Measurements from ENCODE around the gene FAM83C.

Gene FAM83C

DNA sequence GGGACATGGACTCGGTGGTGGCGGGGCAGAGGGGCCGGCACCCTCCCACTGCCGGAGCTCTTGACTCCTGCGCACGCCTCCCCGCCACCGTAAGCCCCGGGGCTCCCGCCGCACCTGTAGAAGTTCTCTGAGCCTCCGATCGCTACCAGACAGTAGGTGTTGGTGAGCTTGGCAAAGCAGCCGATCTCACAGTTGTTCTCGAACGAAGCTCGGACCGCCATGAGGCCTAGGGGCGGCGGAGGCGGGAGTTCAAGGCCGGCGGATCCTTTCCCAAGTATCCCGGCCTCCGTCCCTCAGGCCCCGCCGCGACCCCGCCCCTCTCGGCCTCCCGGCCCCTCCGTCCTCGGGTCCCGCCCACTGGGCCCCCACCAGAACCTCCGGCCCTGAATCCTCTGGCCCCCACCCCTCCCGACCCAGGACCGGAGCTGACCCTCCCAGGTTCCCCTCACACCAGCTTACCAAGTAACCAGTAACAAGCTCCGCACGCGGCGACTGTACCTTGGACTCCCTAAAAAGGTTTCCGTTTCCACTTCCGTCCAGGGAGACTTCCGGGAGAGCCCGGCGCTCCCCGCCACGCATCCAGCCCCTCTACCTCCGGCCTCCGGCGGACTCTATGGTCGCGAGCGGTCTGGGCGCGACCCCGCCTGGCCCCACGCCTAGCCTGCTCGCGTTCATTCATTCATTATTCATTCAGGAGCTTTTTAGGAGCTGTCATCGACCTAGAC lies 7.8 kb downstream of the FAM83C start, which contains the start of gene EIF6:
Gene EIF6, minus strand, starts transcription at position 506 of the 725 bp plus-strand sequence. Its CDS starts 285 bp downstream, at position 221.
- peak; percentile 59 for DNase-seq (ENCODE audit: low read depth, low spot score)

DNA sequence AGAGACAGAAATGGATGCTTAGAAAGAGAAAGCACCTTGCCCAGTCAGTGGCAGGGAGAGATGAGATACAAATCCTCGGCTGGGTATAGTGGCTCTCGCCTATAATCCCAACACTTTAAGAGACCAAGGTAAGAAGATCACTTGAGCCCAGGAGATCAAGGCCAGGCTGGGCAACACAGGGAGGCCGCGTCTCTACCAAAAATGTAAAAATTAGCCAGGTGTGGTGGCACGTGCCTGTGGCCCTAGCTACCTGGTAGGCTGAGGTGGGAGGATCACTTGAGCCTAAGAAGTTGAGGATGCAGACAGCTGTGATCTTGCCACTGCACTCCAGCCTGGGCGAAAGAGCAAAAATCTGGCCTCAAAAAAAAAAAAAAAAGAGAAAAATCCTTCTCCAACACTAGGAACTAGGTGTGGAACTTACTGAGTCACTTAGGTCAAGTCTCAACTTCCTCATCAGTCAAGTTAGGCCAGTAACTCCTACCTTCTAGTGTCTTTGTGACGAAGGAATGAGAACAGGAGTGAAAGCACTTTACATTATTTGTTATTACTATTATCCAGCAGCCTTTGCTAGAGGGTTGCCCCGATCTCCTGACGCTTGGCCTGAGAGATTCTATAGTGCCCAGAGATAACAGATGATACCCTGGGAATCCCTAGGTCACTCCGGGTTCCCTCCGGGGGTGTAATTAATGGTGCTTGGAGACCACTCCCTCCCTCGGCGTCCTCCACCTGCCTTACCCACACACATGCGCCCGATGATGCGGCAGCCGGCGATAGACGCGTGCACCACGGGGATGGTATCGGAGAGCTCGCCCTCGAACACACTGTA lies 8.6 kb downstream of the FAM83C start:
- DNase-seq (ENCODE audit: low read depth, low spot score), result no peak

DNA sequence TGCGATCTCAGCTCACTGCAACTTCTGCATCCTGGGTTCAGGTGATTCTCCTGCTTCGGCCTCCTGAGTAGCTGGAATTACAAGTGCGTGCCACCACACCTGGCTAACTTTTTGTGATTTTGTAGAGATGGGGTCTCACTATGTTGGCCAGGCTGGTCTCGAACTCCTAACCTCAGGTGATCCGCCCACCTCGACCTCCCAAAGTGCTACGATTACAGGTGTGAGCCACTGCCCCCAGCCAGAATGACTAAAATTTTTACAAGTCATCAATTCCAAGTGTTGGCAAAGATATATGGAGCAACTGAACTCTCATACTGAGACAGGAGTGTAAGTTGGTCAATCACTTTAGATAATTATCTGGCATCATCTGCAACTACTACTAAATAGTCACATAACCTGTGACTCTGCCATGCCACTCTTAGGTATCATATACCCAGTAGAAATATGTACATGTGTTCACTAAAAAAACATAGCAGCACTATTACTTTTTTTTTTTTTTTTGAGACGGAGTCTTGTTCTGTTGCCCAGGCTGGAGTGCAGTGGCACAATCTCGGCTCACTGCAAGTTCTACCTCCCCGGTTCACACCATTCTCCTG lies 10.6 kb downstream of the FAM83C start:
- DNase-seq (ENCODE audit: low read depth, low spot score), result no peak

DNA sequence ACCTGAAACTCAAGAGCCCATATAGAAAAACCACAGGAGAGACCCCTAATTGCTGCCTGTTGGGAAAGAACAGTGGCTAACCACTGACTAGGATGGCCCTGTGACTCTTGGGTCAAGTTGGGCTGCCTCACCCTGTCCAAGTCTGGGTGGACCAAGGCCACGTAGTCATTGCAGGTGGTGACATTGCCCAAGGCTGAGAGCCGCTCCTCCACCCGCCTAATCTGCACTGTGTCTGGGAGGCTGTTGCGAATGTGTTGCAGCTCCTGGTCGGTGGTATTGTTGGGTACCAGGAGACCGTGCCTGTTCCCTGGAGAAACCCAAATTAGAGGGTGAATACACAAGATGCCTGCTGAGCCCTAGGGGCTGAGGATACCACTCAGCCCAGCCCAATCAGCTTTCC lies 11.7 kb downstream of the FAM83C start:
- DNase-seq (ENCODE audit: low read depth, low spot score), result no peak

DNA sequence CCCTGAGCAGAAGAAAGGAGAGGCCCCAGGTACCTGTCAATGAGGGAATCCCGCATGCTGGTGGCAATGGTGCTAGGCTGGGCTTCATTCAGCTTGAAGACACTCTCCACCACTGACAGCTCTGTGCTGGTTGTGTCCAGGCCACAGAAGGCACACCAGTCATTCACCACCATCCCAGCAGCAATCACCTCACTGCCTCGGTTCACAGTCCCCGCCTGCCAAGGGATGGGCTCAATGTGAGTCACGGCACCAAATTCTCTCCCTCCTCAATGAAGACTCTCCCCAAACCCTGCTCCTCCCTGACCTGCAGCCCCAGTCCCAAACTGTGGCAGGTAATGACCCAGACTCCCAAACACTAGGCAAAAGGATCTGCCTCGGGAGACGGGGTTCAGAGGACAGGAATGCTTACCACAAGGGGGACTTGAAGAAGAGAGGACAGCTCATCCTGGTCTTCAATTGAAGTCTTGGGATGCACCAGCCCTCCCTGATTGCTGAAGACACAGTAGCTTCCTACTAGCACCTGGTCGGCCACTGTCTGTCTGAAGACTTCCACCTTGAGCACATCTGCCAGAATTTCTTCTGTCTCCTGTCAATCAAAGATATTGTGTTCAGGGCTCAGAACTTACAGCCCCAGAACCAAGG lies 12.6 kb downstream of the FAM83C start:
- DNase-seq (ENCODE audit: low read depth, low spot score), result no peak

DNA sequence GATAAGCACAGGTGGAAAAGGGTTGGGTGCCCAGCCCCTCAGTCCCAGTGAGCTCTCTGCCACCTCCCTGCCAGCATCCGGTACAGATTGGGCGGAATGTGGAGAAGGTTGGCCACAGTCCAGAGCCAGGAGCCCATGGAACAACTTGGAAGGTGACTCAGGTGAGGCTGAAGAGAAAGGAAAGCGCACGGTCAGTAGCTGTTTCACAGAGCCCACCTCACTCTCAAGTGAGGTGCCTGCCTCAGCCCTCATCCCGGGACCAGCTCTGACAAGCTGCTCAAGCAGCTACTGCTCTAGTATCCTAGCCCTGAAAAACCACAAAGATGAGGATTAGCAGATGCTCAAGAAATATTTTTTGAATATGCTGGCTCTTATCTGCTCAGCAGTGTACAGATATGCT lies 13.2 kb downstream of the FAM83C start:
- no peak for DNase-seq (ENCODE audit: low read depth, low spot score)

DNA sequence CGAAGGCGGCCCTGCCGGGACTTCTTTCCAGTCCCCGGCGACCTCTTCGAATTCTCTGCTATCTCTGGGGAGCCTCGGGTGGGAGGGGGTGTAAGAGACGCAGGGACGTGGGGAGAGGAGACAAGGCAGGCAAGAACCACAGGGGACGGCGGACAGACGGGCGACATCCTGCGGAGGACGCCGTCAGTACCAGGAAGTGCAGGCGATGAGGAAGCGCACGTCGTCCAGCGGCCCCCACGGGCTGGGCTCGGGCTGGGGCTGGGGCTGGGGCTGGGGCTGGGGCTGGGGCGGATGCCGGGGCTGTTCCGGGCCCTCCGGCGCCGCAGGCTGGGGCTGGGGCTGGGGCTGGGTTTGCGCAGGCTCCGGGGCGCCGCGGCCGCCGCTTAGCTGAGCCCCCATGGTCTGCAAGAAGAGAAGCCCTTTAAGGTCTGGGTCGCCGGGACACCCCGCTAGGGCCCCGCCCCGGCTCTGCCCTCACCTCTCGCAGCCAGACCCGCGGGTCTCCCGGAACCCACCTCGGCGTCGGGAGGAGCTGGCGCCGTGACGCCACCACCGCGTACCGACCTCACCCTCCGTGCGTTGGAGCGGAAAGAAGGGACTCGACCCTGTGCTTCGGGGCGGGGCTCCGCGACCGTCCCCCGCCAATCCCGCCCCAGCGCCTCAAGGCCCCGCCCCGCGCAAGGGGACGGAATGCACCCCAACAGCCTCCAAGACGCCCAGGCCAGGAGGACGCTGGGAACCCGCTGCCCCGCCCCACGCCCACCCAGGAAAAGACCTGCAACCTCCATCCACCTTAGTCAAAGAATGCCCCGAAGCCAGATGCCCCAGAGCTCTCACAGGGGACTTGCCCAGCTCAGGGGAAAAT lies 14.5 kb downstream of the FAM83C start, which contains the start of gene MMP24OS:
Gene MMP24OS, minus strand, starts transcription at position 592 of the 865 bp plus-strand sequence. Its CDS starts 193 bp downstream, at position 399.
- DNase-seq (ENCODE audit: low read depth, low spot score), result peak; percentile 76

DNA sequence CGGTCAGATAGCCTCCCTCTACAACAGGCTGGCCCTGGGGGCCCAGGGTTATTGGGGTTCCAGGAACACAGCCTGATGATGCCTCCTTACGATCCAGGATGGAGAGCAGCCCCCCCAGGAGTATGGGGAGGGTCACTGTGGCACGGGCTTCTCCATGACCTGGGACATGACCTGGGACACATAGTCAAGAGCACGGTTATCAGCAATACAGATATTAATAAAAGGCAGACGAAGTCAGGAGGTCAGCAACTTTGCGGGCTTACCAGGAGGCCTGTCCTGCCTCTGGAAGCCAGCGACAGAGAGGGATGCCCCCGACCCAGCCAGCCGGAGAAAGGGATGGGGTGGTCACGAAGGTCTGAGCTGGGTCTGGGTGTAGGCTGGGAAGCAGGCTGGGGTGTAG lies 15.1 kb downstream of the FAM83C start:
- DNase-seq (ENCODE audit: low read depth, low spot score), result no peak

DNA sequence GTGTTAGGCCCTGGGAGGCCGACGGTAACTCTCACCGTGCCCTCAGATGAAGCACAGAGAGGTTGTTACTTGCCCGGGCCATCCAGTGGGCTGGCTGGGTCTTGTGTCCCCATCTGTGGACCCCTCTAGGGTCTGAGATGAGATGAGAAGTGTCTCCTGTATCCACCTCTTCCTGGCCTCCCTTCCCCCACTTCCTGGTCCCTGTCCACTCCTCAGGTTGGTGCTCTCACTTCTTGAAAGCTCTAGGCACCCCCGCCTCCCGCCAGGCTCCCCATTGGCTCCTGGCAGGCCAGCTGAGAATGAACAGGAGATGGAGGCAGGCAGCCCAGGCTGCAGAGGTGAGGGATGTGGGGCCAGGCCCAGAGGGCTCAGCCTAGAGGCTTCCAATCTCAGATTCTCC lies 15.8 kb downstream of the FAM83C start:
- no peak for DNase-seq (ENCODE audit: low read depth, low spot score)

DNA sequence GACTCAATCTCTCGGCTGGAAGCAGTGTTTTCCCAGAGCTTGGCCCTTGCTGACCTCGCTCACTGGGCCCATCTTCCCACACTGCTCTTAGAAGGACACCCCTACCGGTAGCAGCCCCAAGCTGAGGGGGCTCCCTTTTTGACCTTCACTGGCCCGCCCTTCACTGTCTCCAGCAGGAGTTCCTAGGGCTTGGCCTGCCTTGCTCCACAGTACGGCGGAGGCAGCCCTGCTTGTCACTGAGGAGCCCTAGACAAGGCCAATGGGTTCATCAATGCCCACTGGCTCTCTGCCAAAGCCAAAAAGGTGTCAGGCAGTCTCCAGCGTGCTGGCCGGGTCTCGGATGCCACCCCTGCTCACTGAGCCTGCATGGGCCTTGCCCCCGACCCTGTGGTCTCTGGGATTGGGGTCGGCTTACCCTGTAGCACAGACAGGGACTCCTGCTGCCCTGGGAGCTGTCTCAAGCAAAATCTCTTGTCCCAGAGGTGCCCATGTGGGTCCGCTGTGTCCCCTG lies 16.4 kb downstream of the FAM83C start:
- no peak for DNase-seq (ENCODE audit: low read depth, low spot score)

DNA sequence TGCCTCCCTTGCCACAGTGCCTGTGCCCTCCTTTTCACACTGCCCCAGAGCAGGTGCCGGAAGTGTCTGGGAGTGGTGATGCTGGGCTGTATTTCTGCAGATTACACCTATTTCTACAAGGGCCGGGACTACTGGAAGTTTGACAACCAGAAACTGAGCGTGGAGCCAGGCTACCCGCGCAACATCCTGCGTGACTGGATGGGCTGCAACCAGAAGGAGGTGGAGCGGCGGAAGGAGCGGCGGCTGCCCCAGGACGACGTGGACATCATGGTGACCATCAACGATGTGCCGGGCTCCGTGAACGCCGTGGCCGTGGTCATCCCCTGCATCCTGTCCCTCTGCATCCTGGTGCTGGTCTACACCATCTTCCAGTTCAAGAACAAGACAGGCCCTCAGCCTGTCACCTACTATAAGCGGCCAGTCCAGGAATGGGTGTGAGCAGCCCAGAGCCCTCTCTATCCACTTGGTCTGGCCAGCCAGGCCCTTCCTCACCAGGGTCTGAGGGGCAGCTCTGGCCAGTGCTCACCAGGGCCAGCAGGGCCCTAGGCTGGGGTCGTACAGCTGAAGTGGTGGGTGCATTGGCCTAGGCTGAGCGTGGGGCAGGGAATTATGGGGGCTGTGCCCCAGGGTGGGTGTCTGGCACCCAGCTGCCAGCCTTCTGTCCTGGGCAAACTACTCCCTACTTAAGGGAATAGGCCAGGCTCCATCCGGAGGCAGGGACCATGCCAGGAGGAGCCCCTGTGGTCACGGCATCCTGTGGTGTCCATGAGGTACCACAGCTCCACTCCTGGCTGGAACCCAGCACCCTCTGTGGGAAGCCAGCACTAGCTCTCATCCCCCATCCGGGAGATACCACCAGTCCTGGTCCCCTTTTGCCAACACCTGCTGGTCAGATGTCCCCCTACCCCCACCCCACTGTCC lies 17.8 kb downstream of the FAM83C start:
- no peak for DNase-seq (ENCODE audit: low read depth, low spot score)

DNA sequence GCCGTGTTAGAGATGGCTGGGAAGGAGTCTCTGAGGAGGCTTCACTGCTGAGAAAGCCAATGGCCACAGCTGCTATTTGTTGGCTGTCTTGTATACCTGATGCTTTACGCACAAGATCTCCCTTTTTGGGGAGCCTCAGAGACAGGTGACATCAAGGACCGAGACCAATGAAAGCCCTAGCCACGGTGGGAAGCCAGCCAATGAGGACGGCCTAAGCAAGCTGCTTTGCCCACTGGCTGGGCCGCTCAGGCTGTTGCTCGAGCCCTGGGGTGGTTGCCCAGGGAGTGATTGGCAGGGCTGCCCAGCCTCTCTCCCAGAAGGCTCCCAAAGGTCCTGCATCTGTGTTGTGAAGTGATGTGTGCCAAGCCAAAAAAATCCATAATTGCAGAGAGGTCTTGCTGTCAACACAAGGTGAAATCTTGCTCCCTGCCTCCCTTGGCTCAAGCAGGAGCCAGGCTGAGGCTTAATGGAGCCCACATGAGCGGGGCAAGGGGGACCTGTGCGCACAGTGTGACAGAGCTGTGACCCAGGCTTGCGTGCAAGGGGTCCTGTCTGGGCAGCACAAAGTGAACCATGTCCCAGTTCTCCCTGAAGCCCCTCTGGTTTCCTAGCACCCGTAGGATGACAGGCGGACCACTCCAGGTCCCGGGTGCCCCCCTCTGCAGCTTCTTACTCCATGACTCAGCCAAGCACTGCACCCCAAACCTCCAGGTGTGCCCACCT lies 18.6 kb downstream of the FAM83C start:
- DNase-seq (ENCODE audit: low read depth, low spot score), result no peak

DNA sequence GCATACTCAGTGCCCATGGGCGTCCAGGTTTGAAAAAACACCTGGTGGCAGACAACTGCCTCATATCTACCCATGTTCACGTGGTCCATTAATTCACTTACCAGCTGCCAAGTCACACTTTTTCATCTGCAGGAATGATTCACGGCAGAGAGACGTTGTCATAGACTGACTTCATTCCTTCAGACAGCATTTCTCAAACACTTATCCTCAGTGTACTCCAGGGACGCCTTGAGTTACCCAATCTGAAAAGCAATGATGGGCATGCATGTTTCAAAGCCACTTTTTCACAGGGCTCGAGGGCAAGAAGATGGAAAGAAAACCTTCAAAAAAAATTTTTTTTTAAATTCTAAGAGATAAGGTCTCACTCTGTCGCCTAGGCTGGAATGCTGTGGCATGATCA lies 20.3 kb downstream of the FAM83C start:
- no peak for DNase-seq (ENCODE audit: low read depth, low spot score)

DNA sequence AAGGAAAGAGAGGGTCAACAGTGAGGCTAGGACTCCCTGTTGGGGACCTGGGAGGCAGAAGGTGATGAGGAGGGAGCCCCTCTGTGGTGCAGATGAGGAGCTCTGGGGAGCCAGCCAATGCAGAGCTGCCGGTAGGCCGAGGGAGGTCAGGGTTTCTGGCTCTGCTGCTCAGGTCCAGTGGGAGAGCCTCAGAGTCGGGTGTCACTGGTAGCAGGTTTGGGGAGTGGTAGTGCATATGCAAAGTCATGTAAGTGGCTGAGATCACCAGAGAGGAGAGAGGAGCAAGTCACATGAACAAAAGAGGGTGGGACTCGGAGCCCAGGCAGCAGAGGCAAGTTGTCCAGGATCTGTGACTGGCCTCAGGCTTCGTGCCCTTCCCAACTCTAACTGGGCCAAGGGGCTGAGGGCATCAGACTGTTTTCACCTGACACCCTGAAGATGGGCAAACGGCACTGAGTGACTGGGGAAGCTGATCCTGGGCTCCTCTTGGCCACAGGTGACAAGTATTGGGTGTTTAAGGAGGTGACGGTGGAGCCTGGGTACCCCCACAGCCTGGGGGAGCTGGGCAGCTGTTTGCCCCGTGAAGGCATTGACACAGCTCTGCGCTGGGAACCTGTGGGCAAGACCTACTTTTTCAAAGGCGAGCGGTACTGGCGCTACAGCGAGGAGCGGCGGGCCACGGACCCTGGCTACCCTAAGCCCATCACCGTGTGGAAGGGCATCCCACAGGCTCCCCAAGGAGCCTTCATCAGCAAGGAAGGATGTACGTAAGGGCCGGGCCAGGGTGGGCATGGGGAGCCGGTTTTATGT lies 20.9 kb downstream of the FAM83C start:
- no peak for DNase-seq (ENCODE audit: low read depth, low spot score)

DNA sequence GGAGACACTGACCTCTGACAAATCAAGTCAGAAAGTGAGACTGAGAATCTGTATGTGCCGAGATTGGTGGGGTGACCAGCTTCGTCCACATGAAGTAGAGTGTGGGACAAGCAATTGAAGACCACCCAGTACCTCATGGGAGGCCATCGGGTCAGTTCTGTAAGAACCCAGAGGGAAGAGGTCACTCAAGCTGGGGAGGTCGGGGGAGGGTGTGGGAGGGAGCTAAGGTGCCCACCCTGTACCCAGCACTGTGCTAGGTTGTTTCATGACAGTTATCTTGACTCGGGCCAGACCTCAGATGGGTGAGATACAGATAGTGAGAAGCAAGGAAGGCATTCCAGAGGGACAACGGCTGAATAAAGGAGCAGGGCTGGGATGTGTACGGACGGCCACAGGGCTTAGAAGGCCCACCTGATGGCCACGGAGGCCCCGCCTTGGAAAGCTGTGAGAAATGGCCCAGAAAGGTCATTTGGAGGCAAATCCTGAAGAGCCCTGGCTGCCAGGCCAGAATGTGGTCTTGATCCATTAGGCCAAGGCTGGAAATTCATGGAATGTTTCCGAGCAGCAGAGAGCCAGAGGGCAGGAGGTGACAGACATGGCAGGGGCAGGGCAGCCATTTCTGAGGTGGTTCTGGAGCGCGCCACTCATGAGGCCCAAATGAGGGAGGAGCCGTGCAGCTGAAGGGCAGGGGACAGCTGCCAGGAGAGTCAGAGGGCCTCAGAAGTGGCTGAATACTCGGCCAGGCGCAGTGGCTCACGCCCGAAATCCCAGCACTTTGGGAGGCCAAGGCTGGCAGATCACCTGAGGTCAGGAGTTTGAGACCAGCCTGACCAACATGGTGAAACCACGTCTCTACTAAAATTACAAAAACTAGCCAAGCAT lies 22.0 kb downstream of the FAM83C start:
- DNase-seq (ENCODE audit: low read depth, low spot score), result no peak

DNA sequence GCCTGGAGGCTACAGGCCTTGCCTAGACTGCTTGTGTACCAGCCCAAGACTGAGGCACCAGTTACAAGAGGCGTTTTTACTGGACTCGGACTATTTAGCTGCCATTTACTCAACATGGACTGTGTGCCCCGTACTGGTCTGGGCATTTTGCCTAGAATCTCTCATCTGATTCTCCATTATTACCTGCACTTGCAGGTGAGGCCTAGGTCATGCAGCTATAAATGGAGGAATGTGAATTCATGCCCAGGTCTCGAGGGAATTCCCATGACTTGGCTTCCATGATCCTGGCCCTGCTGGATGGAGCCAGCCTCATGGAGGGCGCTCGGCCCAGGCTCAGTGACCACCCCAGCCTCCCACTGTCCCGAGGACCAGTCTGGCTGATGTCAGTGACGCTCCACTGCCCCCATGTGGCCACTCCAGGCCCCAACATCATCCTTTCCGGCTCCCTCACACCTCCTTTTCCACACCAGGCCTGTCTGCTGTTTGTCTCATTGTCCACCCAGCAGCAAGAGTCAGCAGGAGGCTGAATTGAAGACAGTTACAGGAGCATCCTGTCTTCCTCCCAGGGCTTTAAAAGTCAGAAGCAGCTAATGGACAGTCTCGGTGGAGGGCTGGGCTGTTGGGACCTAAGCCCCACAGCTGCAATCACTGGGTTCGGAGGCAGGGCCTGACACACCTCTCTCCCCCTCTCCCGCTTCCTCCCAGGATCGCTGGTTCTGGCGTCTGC lies 23.0 kb downstream of the FAM83C start:
- no peak for DNase-seq (ENCODE audit: low read depth, low spot score)

Data from activated naive CD8-positive, alpha-beta T cell treated with anti-CD3 and anti-CD28 coated beads, Interleukin-2, amount 50 U/mL, for 16 hours (primary cell).